ENCODE results near the gene ABCB10.
"Not testable (repeated sequence)": the region's sequence is repeated elsewhere in the genome, so short reads cannot be mapped to it uniquely, and the experiment has no call there.

ABCB10 gene

GRCh38 chr1:229597877-229598276, 39.4 kb upstream of the ABCB10 start:
- Histone ChIP-seq H3K4ac (ENCODE audit: low read depth, low read length) (no peak overlapping the region), H2BK120ac (ENCODE audit: low read depth, low read length) (no peak overlapping the region), H2BK15ac (replicated peaks; ENCODE audit: low read depth) (no peak overlapping the region), H3K9ac (ENCODE audit: low read length) (no peak overlapping the region), H3K36me3 (ENCODE audit: control insufficient read depth, insufficient read depth, low read length) (peaks cover 8% of the 10 kb centered on the region), H3K56ac (ENCODE audit: low read length) (no peak overlapping the region), H2AK5ac (ENCODE audit: low read length) (no peak overlapping the region), H4K8ac (ENCODE audit: low read depth, low read length) (no peak overlapping the region), H2BK5ac (ENCODE audit: low read length) (no peak overlapping the region), H3K27ac (ENCODE audit: low read depth, low read length) (no peak overlapping the region), H3K4me3 (ENCODE audit: low read length) (no peak overlapping the region), H3K23ac (ENCODE audit: low read length) (no peak overlapping the region), H3K79me2 (ENCODE audit: control insufficient read depth, insufficient read depth, low read length) (no peaks in the 10 kb centered on the region), H3K4me1 (ENCODE audit: control insufficient read depth, low read depth, low read length) (peaks cover 5% of the 10 kb centered on the region), H3K4me2 (ENCODE audit: low read length) (no peak overlapping the region), H4K5ac (ENCODE audit: low read length) (no peak overlapping the region), H3K79me1 (ENCODE audit: low read length) (peaks cover 3% of the 10 kb centered on the region), H3K18ac (ENCODE audit: low read length) (no peak overlapping the region), H3K27me3 (ENCODE audit: insufficient read depth, low read length, poor library complexity) (no peaks in the 10 kb centered on the region)
- WGBS (ENCODE audit: extremely low coverage, insufficient coverage, low lambda C conversion rate): no CpG with 5 or more reads among the region's 3 CpGs
- no peak for DNase-seq

- WGBS (ENCODE audit: extremely low coverage, insufficient coverage, low lambda C conversion rate): no CpG with 5 or more reads among the region's 7 CpGs
Observed at GRCh38 chr1:229596925-229597699, 38.6 kb upstream of the ABCB10 start.

GRCh38 chr1:229595876-229596275, 37.4 kb upstream of the ABCB10 start:
- H3K18ac ChIP-seq (ENCODE audit: low read length); H2BK15ac ChIP-seq (replicated peaks; ENCODE audit: low read depth); H3K27ac ChIP-seq (ENCODE audit: low read depth, low read length); H3K27me3 ChIP-seq (ENCODE audit: insufficient read depth, low read length, poor library complexity); H2BK120ac ChIP-seq (ENCODE audit: low read depth, low read length); H3K79me1 ChIP-seq (ENCODE audit: low read length); H3K9ac ChIP-seq (ENCODE audit: low read length); H3K56ac ChIP-seq (ENCODE audit: low read length); H3K23ac ChIP-seq (ENCODE audit: low read length); H4K5ac ChIP-seq (ENCODE audit: low read length); H3K4me3 ChIP-seq (ENCODE audit: low read length); H2AK5ac ChIP-seq (ENCODE audit: low read length); H3K36me3 ChIP-seq (ENCODE audit: control insufficient read depth, insufficient read depth, low read length); DNase-seq; H4K8ac ChIP-seq (ENCODE audit: low read depth, low read length); H3K4me2 ChIP-seq (ENCODE audit: low read length); H3K79me2 ChIP-seq (ENCODE audit: control insufficient read depth, insufficient read depth, low read length); H2BK5ac ChIP-seq (ENCODE audit: low read length); H3K4me1 ChIP-seq (ENCODE audit: control insufficient read depth, low read depth, low read length); H3K4ac ChIP-seq (ENCODE audit: low read depth, low read length): not testable (repeated sequence)
- WGBS (ENCODE audit: extremely low coverage, insufficient coverage, low lambda C conversion rate): no CpG with 5 or more reads among the region's 7 CpGs

More at GRCh38 chr1:229596925-229597699, 38.6 kb upstream of the ABCB10 start:
- no peak overlapping the region for H3K56ac ChIP-seq (ENCODE audit: low read length)
- no peak overlapping the region for H3K4me2 ChIP-seq (ENCODE audit: low read length)
- H3K23ac ChIP-seq (ENCODE audit: low read length): no peak overlapping the region
- H4K5ac ChIP-seq (ENCODE audit: low read length): no peak overlapping the region
- H3K18ac ChIP-seq (ENCODE audit: low read length): no peak overlapping the region
- no peak overlapping the region for H2BK5ac ChIP-seq (ENCODE audit: low read length)
- H4K8ac ChIP-seq (ENCODE audit: low read depth, low read length): no peak overlapping the region
- H3K79me2 ChIP-seq (ENCODE audit: control insufficient read depth, insufficient read depth, low read length): no peaks in the 10 kb centered on the region
- no peak overlapping the region for H3K4me3 ChIP-seq (ENCODE audit: low read length)
- no peaks in the 10 kb centered on the region for H3K27me3 ChIP-seq (ENCODE audit: insufficient read depth, low read length, poor library complexity)
- no peak overlapping the region for H3K9ac ChIP-seq (ENCODE audit: low read length)
- no peak overlapping the region for H3K4ac ChIP-seq (ENCODE audit: low read depth, low read length)
- H3K27ac ChIP-seq (ENCODE audit: low read depth, low read length): no peak overlapping the region
- no peak for DNase-seq
- H3K79me1 ChIP-seq (ENCODE audit: low read length): peaks cover 3% of the 10 kb centered on the region
- peaks cover 5% of the 10 kb centered on the region for H3K4me1 ChIP-seq (ENCODE audit: control insufficient read depth, low read depth, low read length)
- no peak overlapping the region for H2AK5ac ChIP-seq (ENCODE audit: low read length)
- no peak overlapping the region for H2BK15ac ChIP-seq (replicated peaks; ENCODE audit: low read depth)
- H2BK120ac ChIP-seq (ENCODE audit: low read depth, low read length): no peak overlapping the region
- H3K36me3 ChIP-seq (ENCODE audit: control insufficient read depth, insufficient read depth, low read length): peaks cover 5% of the 10 kb centered on the region

- H3K4me2 ChIP-seq (ENCODE audit: low read length): no peak overlapping the region
- H4K5ac ChIP-seq (ENCODE audit: low read length): no peak overlapping the region
- H2BK120ac ChIP-seq (ENCODE audit: low read depth, low read length): no peak overlapping the region
- H2AK5ac ChIP-seq (ENCODE audit: low read length): no peak overlapping the region
- no peak overlapping the region for H3K23ac ChIP-seq (ENCODE audit: low read length)
- H3K56ac ChIP-seq (ENCODE audit: low read length): no peak overlapping the region
- WGBS (ENCODE audit: extremely low coverage, insufficient coverage, low lambda C conversion rate): no CpG with 5 or more reads among the region's 34 CpGs
- H3K4ac ChIP-seq (ENCODE audit: low read depth, low read length): no peak overlapping the region
- no peak overlapping the region for H2BK15ac ChIP-seq (replicated peaks; ENCODE audit: low read depth)
- no peak overlapping the region for H4K8ac ChIP-seq (ENCODE audit: low read depth, low read length)
- H3K36me3 ChIP-seq (ENCODE audit: control insufficient read depth, insufficient read depth, low read length): peaks cover 5% of the 10 kb centered on the region
- no peak overlapping the region for H3K9ac ChIP-seq (ENCODE audit: low read length)
- no peak for DNase-seq
- no peaks in the 10 kb centered on the region for H3K4me1 ChIP-seq (ENCODE audit: control insufficient read depth, low read depth, low read length)
- no peak overlapping the region for H2BK5ac ChIP-seq (ENCODE audit: low read length)
- no peak overlapping the region for H3K27ac ChIP-seq (ENCODE audit: low read depth, low read length)
- H3K18ac ChIP-seq (ENCODE audit: low read length): no peak overlapping the region
- H3K4me3 ChIP-seq (ENCODE audit: low read length): no peak overlapping the region
- peaks cover 1% of the 10 kb centered on the region for H3K79me1 ChIP-seq (ENCODE audit: low read length)
- no peaks in the 10 kb centered on the region for H3K79me2 ChIP-seq (ENCODE audit: control insufficient read depth, insufficient read depth, low read length)
- no peaks in the 10 kb centered on the region for H3K27me3 ChIP-seq (ENCODE audit: insufficient read depth, low read length, poor library complexity)
Observed at GRCh38 chr1:229594227-229595008, 35.9 kb upstream of the ABCB10 start.

- Histone ChIP-seq H3K79me1 (ENCODE audit: low read length) (no peaks in the 10 kb centered on the region), H2BK120ac (ENCODE audit: low read depth, low read length) (no peak overlapping the region), H4K8ac (ENCODE audit: low read depth, low read length) (no peak overlapping the region), H3K4me3 (ENCODE audit: low read length) (no peak overlapping the region), H2BK5ac (ENCODE audit: low read length) (no peak overlapping the region), H2AK5ac (ENCODE audit: low read length) (no peak overlapping the region), H4K5ac (ENCODE audit: low read length) (no peak overlapping the region), H3K23ac (ENCODE audit: low read length) (no peak overlapping the region), H2BK15ac (replicated peaks; ENCODE audit: low read depth) (no peak overlapping the region), H3K27ac (ENCODE audit: low read depth, low read length) (no peak overlapping the region), H3K4me1 (ENCODE audit: control insufficient read depth, low read depth, low read length) (no peaks in the 10 kb centered on the region), H3K4me2 (ENCODE audit: low read length) (no peak overlapping the region), H3K56ac (ENCODE audit: low read length) (no peak overlapping the region), H3K36me3 (ENCODE audit: control insufficient read depth, insufficient read depth, low read length) (peaks cover 5% of the 10 kb centered on the region), H3K18ac (ENCODE audit: low read length) (no peak overlapping the region), H3K27me3 (ENCODE audit: insufficient read depth, low read length, poor library complexity) (no peaks in the 10 kb centered on the region), H3K9ac (ENCODE audit: low read length) (no peak overlapping the region), H3K79me2 (ENCODE audit: control insufficient read depth, insufficient read depth, low read length) (no peaks in the 10 kb centered on the region), H3K4ac (ENCODE audit: low read depth, low read length) (no peak overlapping the region)
- no CpG with 5 or more reads among the region's 12 CpGs for WGBS (ENCODE audit: extremely low coverage, insufficient coverage, low lambda C conversion rate)
- DNase-seq: no peak
Observed at GRCh38 chr1:229593800-229594199, 35.3 kb upstream of the ABCB10 start.
